IMR-90 (cell line): Measurements from ENCODE around the gene TMEM143. TPM values are rescaled to one million over a fixed set of nuclear protein-coding genes. Genes with fewer than 3 reads are reported as not detected.

Experiments used
- ATAC-seq: fragments of 200-7000 bp; cut with Tn5 transposase; 2 replicates; pipeline ENCODE4 v1.9.1; 2020; ENCODE audit warnings: low read depth, mild to moderate bottlenecking, moderate library complexity
- BruUV-seq: library from RNA; stranded (reverse); fragments of 400-500 nt; replicated peaks from 2 replicates; lab custom pipeline; 2021; lab: Mats Ljungman, UMichigan
- CTCF ChIA-PET: fragments of 300-600 bp; formaldehyde crosslinking; extraction: SDS; loops from one replicate; lab custom pipeline; 2021; ENCODE audit warnings: antibody characterized with exemption; lab: Yijun Ruan, JAX
- POLR2A ChIA-PET: fragments of 300-600 bp; sonication (Branson Sonifier 250); formaldehyde crosslinking; loops from one replicate; lab custom pipeline; 2022; ENCODE audit warnings: antibody characterized with exemption; ENCODE audit not compliant: unreplicated experiment; lab: Charles Lee
- DNase-seq: peaks from one replicate; pipeline ENCODE4 v3.0.0; 2013
- H2AFZ ChIP-seq: replicated peaks from 2 replicates; pipeline ENCODE3; 2013; ENCODE audit warnings: low read length, mild to moderate bottlenecking; ENCODE audit not compliant: poor library complexity
- H2AK5ac ChIP-seq: 2 replicates; pipeline ENCODE4 v1.6.1; 2013; ENCODE audit warnings: low read depth, low read length, inconsistent platforms
- H2AK9ac ChIP-seq: replicated peaks from 2 replicates; pipeline ENCODE3; 2013; ENCODE audit warnings: mild to moderate bottlenecking, low read depth, low read length, moderate library complexity; ENCODE audit not compliant: poor library complexity
- H2BK120ac ChIP-seq: 2 replicates; pipeline ENCODE4 v1.6.1; 2013; ENCODE audit warnings: low read depth, low read length, inconsistent platforms
- H2BK15ac ChIP-seq: 3 replicates; pipeline ENCODE4 v1.6.1; 2013; ENCODE audit warnings: low read depth, low read length, inconsistent platforms
- H2BK20ac ChIP-seq: 2 replicates; pipeline ENCODE4 v1.6.1; 2013; ENCODE audit warnings: low read depth, mild to moderate bottlenecking, inconsistent platforms, low read length, moderate library complexity
- H2BK5ac ChIP-seq: 2 replicates; pipeline ENCODE4 v1.6.1; 2013; ENCODE audit warnings: mild to moderate bottlenecking, low read depth, low read length, inconsistent platforms; ENCODE audit not compliant: poor library complexity, severe bottlenecking
- H3K14ac ChIP-seq: replicated peaks from 2 replicates; pipeline ENCODE4 v1.6.1; 2013; ENCODE audit warnings: low read depth, low read length, inconsistent platforms
- H3K18ac ChIP-seq: 2 replicates; pipeline ENCODE4 v1.6.1; 2013; ENCODE audit warnings: low read depth, low read length, control low read depth
- H3K23ac ChIP-seq: 2 replicates; pipeline ENCODE4 v1.6.1; 2013; ENCODE audit warnings: low read depth, low read length, inconsistent platforms
- H3K27ac ChIP-seq: 2 replicates; pipeline ENCODE4 v1.5.1; 2013; ENCODE audit warnings: mild to moderate bottlenecking, control low read depth, low read length; ENCODE audit not compliant: insufficient read depth
- H3K27me3 ChIP-seq: 2 replicates; pipeline ENCODE4 v1.6.1; 2013; ENCODE audit warnings: low read length; ENCODE audit not compliant: control insufficient read depth, insufficient read depth
- H3K36me3 ChIP-seq: 2 replicates; pipeline ENCODE4 v1.6.1; 2013; ENCODE audit warnings: low read length, mixed read lengths; ENCODE audit not compliant: control insufficient read depth, insufficient read depth
- H3K4ac ChIP-seq: 2 replicates; pipeline ENCODE4 v1.6.1; 2013; ENCODE audit warnings: low read depth, low read length, inconsistent platforms
- H3K4me1 ChIP-seq: 2 replicates; pipeline ENCODE4 v1.6.1; 2013; ENCODE audit warnings: low read length, mixed read lengths; ENCODE audit not compliant: control insufficient read depth, insufficient read depth
- H3K4me2 ChIP-seq: 2 replicates; pipeline ENCODE4 v1.6.1; 2013; ENCODE audit warnings: low read depth, mild to moderate bottlenecking, control low read depth, low read length, moderate library complexity
- H3K4me3 ChIP-seq: 2 replicates; pipeline ENCODE4 v1.5.1; 2013; ENCODE audit warnings: low read depth, mild to moderate bottlenecking, control low read depth, low read length, moderate library complexity; ENCODE audit not compliant: insufficient read depth
- H3K56ac ChIP-seq: 2 replicates; pipeline ENCODE4 v1.6.1; 2013; ENCODE audit warnings: low read length, inconsistent platforms; ENCODE audit not compliant: insufficient read depth; ENCODE audit errors: extremely low read depth
- H3K79me1 ChIP-seq, 2 experiments: 2 replicates each; pipeline ENCODE4 v1.6.1; 2013; ENCODE audit warnings: low read length in 2 of 2, inconsistent platforms in 1 of 2, low read depth in 1 of 2
- H3K9ac ChIP-seq: 2 replicates; pipeline ENCODE4 v1.6.1; 2013; ENCODE audit warnings: low read depth, low read length, control low read depth
- H3K9me1 ChIP-seq: 2 replicates; pipeline ENCODE4 v1.6.1; 2013; ENCODE audit warnings: low read length, inconsistent platforms; ENCODE audit not compliant: insufficient read depth
- H3K9me3 ChIP-seq: 2 replicates; pipeline ENCODE4 v1.6.1; 2013; ENCODE audit warnings: low read length; ENCODE audit not compliant: control insufficient read depth, insufficient read depth
- H4K20me1 ChIP-seq: 2 replicates; pipeline ENCODE4 v1.6.1; 2013; ENCODE audit warnings: low read length, inconsistent platforms; ENCODE audit not compliant: insufficient read depth
- H4K5ac ChIP-seq: 2 replicates; pipeline ENCODE4 v1.6.1; 2013; ENCODE audit warnings: mild to moderate bottlenecking, low read depth, low read length, control low read depth
- H4K8ac ChIP-seq, 2 experiments: 2 replicates each; pipeline ENCODE4 v1.6.1; 2013; ENCODE audit warnings: low read depth in 2 of 2, low read length in 2 of 2, control low read depth in 1 of 2, inconsistent platforms in 1 of 2
- H4K91ac ChIP-seq: 2 replicates; pipeline ENCODE4 v1.6.1; 2013; ENCODE audit warnings: low read depth, low read length, inconsistent platforms; ENCODE audit not compliant: insufficient read depth
- BHLHE40 ChIP-seq: fragments of 150-350 bp; IDR thresholded peaks from 2 replicates; pipeline ENCODE4 v1.6.1; 2016; ENCODE audit warnings: mild to moderate bottlenecking, low read depth, low read length
- CHD1 ChIP-seq: IDR thresholded peaks from 2 replicates; pipeline ENCODE4 v1.6.1; 2012; ENCODE audit warnings: low read depth, low read length, improper control_type of control experiment
- CTCF ChIP-seq: conservative IDR thresholded peaks from 2 replicates; pipeline ENCODE4 v1.5.1; 2012; ENCODE audit warnings: mild to moderate bottlenecking, low read depth, low read length, improper control_type of control experiment
- FOS ChIP-seq: fragments of 150-350 bp; IDR thresholded peaks from 2 replicates; pipeline ENCODE4 v1.6.1; 2016; ENCODE audit warnings: low read depth, low read length
- MAFK ChIP-seq: IDR thresholded peaks from 2 replicates; pipeline ENCODE4 v1.6.1; 2012; ENCODE audit warnings: low read depth, low read length, improper control_type of control experiment
- MAZ ChIP-seq: IDR thresholded peaks from 2 replicates; pipeline ENCODE4 v1.6.1; 2012; ENCODE audit warnings: low read depth, mild to moderate bottlenecking, low read length, improper control_type of control experiment, moderate library complexity, borderline replicate concordance
- MXI1 ChIP-seq: IDR thresholded peaks from 2 replicates; pipeline ENCODE4 v1.6.1; 2012; ENCODE audit warnings: low read depth, mild to moderate bottlenecking, low read length, moderate library complexity, borderline replicate concordance
- NFE2L2 ChIP-seq: fragments of 150-350 bp; IDR thresholded peaks from 2 replicates; pipeline ENCODE4 v1.6.1; 2016; ENCODE audit warnings: low read depth, mild to moderate bottlenecking, low read length
- POLR2A ChIP-seq: IDR thresholded peaks from 2 replicates; pipeline ENCODE4 v1.6.1; 2012; ENCODE audit warnings: mild to moderate bottlenecking, low read depth, low read length
- RAD21 ChIP-seq: IDR thresholded peaks from 2 replicates; pipeline ENCODE4 v1.6.1; 2012; ENCODE audit warnings: low read length, improper control_type of control experiment
- RFX5 ChIP-seq: IDR thresholded peaks from 2 replicates; pipeline ENCODE4 v1.8.0; 2012; ENCODE audit warnings: low read depth, mild to moderate bottlenecking, low read length, moderate library complexity
- SMC3 ChIP-seq: fragments of 150-350 bp; IDR thresholded peaks from 2 replicates; pipeline ENCODE4 v1.6.1; 2016; ENCODE audit warnings: low read depth, mild to moderate bottlenecking, antibody characterized with exemption, low read length, moderate library complexity
- WGBS, 2 experiments: methylation state at CpG; one replicate each; pipeline versions ENCODE4 v1.1.5 to v1.1.7; 2013; ENCODE audit warnings: missing lambda C conversion rate in 2 of 2; ENCODE audit not compliant: insufficient read length in 1 of 2; ENCODE audit errors: extremely low coverage in 2 of 2; 5-methylcytosine and 5-hydroxymethylcytosine counted together
- dilution Hi-C: fragments of 300-500 bp; cut with HindIII; formaldehyde crosslinking; loops from one replicate; pipeline ENCODE4 v1.14.3; 2018; ENCODE audit warnings: low sequenced_read_pairs; ENCODE audit not compliant: unreplicated experiment
- in situ Hi-C: fragments of 300-500 bp; cut with MboI; formaldehyde crosslinking; loops from 3 replicates; pipeline ENCODE4 v1.14.3; 2019; ENCODE audit warnings: low sequenced_read_pairs, inconsistent platforms, mixed read lengths
- intact Hi-C: fragments of 100-400 bp; cut with micrococcal nuclease; formaldehyde crosslinking; loops from 2 replicates; pipeline ENCODE4 v1.10.0; 2022
- polyA plus RNA-seq, 3 experiments: library from polyadenylated mRNA; depleted of rRNA; stranded (reverse); fragments of >200 nt; gene quantifications; 2 replicates each; pipeline ENCODE4 v1.2.3, GENCODE V29; 2012; ENCODE audit warnings: low replicate concordance in 1 of 3
- total RNA-seq: library from RNA; depleted of rRNA; stranded (reverse); fragments of >200 nt; gene quantifications from 2 replicates; pipeline ENCODE4 v1.2.3, GENCODE V29; 2012
- TF ChIP-seq, protein P1 (sequence below): fragments of 150-350 bp; IDR thresholded peaks from 2 replicates; pipeline ENCODE4 v1.6.1; 2016; ENCODE audit warnings: low read depth, mild to moderate bottlenecking, low read length, moderate library complexity, borderline replicate concordance

TMEM143 gene
- total and polyA plus RNA-seq, 2 of the 4 experiments (the other 2 are of a cell fraction): 1.3 to 7.6 TPM

DNA sequence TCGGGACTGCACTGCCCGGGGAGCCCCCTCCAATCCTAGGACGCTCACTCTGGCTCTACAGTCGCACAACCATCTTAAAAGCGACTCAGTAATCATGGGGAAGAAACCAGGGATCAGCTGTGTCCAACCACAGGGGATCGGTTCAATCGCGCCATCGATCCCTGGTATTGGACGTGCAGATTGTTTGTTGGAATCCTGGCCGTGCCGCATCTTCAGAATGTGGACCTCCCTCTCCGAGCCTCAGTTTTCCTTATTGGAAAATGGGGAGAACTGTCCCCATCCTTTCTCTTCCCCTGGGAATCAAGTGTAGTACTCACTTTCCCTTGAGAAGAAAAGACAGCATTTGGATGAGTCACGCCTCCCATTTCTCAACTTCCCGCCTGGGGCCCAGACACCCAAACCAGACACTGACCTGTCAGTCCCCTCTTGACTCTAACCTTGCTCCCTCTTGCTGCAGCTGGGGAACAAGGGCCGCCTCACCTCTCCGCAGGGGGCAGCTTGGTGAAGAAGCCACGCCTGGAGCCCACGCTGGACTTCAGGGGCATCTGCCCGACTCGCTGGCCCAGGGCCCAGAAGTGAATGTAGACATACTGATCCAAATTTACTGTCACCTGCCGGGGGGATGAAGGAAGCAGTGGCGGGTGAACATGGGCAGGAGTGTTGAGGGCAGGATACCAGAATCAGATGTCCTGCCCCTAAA lies 20.7 kb downstream of the TMEM143 start (continued):
- TF ChIP-seq RFX5: no peak

- ChIA-PET POLR2A (no interaction called here), CTCF (no interaction called here)
- Histone ChIP-seq H3K4me3 (no peak overlapping the region), H4K20me1 (no peaks in the 10 kb centered on the region), H3K4ac (no peak overlapping the region), H3K9me3 (no peaks in the 10 kb centered on the region), H3K79me1 (no peaks in the 10 kb centered on the region), H3K14ac (no peak overlapping the region), H2BK20ac (no peak overlapping the region), H3K27ac (no peak overlapping the region), H3K23ac (no peak overlapping the region), H3K27me3 (no peaks in the 10 kb centered on the region), H3K9me1 (peaks cover 6% of the 10 kb centered on the region; the same call in 1 of the 2 replicates), H2BK120ac (no peak overlapping the region), H3K36me3 (no peaks in the 10 kb centered on the region), H3K56ac (no peak overlapping the region), H3K18ac (no peak overlapping the region), H4K5ac (no peak overlapping the region), H3K9ac (no peak overlapping the region), H2AK9ac (peak overlapping the region; percentile 65), H2AK5ac (no peak overlapping the region), H3K4me2 (no peak overlapping the region), H3K4me1 (no peaks in the 10 kb centered on the region), H4K91ac (no peak overlapping the region), H2BK15ac (no peak overlapping the region), H2AFZ (no peak overlapping the region), H2BK5ac (no peak overlapping the region), H4K8ac (no peak overlapping the region)
- dilution Hi-C loops: no loop called here
- no peak for TF ChIP-seq CHD1
- no peak for TF ChIP-seq CTCF
- no peak for TF ChIP-seq RFX5
- TF ChIP-seq MAFK: no peak
- no peak for TF ChIP-seq FOS
- TF ChIP-seq, protein P1, sequence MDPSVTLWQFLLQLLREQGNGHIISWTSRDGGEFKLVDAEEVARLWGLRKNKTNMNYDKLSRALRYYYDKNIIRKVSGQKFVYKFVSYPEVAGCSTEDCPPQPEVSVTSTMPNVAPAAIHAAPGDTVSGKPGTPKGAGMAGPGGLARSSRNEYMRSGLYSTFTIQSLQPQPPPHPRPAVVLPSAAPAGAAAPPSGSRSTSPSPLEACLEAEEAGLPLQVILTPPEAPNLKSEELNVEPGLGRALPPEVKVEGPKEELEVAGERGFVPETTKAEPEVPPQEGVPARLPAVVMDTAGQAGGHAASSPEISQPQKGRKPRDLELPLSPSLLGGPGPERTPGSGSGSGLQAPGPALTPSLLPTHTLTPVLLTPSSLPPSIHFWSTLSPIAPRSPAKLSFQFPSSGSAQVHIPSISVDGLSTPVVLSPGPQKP: no peak
- no peak for TF ChIP-seq NFE2L2
- TF ChIP-seq MXI1: no peak
- no peak for TF ChIP-seq SMC3
- TF ChIP-seq MAZ: no peak
- TF ChIP-seq RAD21: no peak
- no peak for TF ChIP-seq POLR2A
- TF ChIP-seq BHLHE40: no peak
- ATAC-seq (no peak), DNase-seq (no peak)
- no TSS peak for BruUV-seq
- intact Hi-C loops: no loop called here
- in situ Hi-C loops: no loop called here
- WGBS, 2 experiments: 93% methylated on average over 18 of the region's 20 CpGs; no CpG with 5 or more reads in 1 of the 2 experiments
Measured at GRCh38 chr19:48342414-48342738, 21.4 kb downstream of the TMEM143 start.
